ENCODE measurements around the gene LRMDA. TPM values are rescaled to one million over a fixed set of nuclear protein-coding genes. Genes with fewer than 3 reads are reported as not detected.

The LRMDA gene
- total RNA-seq, 1 donor from 2014 or later: 18.7 TPM

DNA sequence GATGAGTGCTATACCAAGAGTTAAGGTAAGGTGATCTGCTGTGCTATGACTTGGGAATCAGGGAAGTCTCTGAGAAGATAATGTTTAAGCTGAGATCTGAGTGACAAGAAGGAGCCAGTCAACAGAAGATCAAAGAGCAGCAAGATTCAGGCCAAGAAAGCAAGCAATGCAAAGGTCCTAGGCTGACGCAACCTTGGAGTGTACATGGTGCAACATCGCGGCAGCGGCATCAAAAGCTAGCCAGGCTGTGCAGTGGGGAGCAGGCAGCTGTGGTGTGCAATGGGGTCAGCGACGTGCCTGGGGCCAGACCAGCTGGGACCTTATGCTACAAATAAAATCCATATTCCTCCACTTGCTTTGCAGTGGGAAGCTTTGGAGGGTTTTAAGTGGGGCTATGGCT, 324.1 kb downstream of the LRMDA start:
- TF ChIP-seq CTCF (IDR thresholded peaks at IDR 0.05; ENCODE audit: insufficient read depth, low read length, poor library complexity, severe bottlenecking): no peak
- H3K27me3 ChIP-seq (ENCODE audit: control insufficient read depth, insufficient read depth, low read length): peaks cover 2% of the 10 kb centered on the region
- H3K36me3 ChIP-seq (ENCODE audit: control insufficient read depth, insufficient read depth, low read length): no peaks in the 10 kb centered on the region
- no peak for DNase-seq (ENCODE audit: low read depth)
- H3K4me3 ChIP-seq (ENCODE audit: low read depth, low read length): no peak overlapping the region

- Histone ChIP-seq H3K4me3 (ENCODE audit: low read depth, low read length) (no peak overlapping the region), H3K36me3 (ENCODE audit: control insufficient read depth, insufficient read depth, low read length) (no peaks in the 10 kb centered on the region), H3K27me3 (ENCODE audit: control insufficient read depth, insufficient read depth, low read length) (peaks cover 2% of the 10 kb centered on the region)
- no peak for TF ChIP-seq CTCF (IDR thresholded peaks at IDR 0.05; ENCODE audit: insufficient read depth, low read length, poor library complexity, severe bottlenecking)
- no peak for DNase-seq (ENCODE audit: low read depth)
These were observed 329.9 kb downstream of the LRMDA start for GRCh38 chr10:75761289-75761688.

DNA sequence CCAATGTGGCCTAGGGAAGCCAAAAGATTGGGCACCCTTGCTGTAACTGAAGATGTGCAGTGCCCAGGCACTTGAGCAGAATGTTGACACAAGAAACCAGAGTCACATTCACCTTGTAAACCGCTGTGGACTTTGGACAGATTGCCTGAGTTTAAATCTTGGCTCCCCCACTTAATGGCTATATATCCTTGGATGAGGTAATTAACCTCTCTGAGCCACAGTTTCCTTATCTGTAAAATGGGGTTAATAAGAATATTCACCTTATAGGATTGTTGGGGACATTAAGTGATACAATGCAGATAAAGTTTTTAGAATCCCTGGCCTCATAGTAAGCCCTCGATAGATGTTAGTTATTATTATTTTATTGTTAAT, 331.0 kb downstream of the LRMDA start:
- Histone ChIP-seq H3K4me3 (ENCODE audit: low read depth, low read length) (no peak overlapping the region), H3K36me3 (ENCODE audit: control insufficient read depth, insufficient read depth, low read length) (no peaks in the 10 kb centered on the region)
- no peak for TF ChIP-seq CTCF (IDR thresholded peaks at IDR 0.05; ENCODE audit: insufficient read depth, low read length, poor library complexity, severe bottlenecking)

DNA sequence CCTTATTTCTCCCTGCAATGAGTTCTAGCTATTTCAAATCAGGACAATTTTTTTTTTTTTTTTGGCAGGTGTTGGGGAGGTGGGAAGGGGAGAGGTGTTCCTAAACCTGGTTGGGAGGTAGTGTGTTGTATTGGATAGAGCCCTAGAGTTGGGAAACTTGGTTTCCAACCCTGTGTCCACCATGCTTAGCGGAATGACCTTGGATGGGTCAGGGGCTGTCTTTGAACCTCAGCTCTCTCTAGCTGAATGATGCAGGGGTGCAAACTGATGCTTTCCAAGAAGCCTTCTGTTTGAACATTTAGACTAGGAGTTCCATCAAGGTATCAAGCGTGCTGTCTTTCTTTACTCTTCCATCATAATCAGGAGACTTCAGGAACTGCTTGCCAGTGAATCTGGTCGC, 332.2 kb downstream of the LRMDA start:
- no peak for DNase-seq (ENCODE audit: low read depth)
- H3K4me3 ChIP-seq (ENCODE audit: low read depth, low read length): no peak overlapping the region
- H3K36me3 ChIP-seq (ENCODE audit: control insufficient read depth, insufficient read depth, low read length): no peaks in the 10 kb centered on the region
- no peaks in the 10 kb centered on the region for H3K27me3 ChIP-seq (ENCODE audit: control insufficient read depth, insufficient read depth, low read length)
- TF ChIP-seq CTCF (IDR thresholded peaks at IDR 0.05; ENCODE audit: insufficient read depth, low read length, poor library complexity, severe bottlenecking): no peak

More for the DNA sequence above, 331.0 kb downstream of the LRMDA start:
- H3K27me3 ChIP-seq (ENCODE audit: control insufficient read depth, insufficient read depth, low read length): no peaks in the 10 kb centered on the region
- DNase-seq (ENCODE audit: low read depth): no peak

DNA sequence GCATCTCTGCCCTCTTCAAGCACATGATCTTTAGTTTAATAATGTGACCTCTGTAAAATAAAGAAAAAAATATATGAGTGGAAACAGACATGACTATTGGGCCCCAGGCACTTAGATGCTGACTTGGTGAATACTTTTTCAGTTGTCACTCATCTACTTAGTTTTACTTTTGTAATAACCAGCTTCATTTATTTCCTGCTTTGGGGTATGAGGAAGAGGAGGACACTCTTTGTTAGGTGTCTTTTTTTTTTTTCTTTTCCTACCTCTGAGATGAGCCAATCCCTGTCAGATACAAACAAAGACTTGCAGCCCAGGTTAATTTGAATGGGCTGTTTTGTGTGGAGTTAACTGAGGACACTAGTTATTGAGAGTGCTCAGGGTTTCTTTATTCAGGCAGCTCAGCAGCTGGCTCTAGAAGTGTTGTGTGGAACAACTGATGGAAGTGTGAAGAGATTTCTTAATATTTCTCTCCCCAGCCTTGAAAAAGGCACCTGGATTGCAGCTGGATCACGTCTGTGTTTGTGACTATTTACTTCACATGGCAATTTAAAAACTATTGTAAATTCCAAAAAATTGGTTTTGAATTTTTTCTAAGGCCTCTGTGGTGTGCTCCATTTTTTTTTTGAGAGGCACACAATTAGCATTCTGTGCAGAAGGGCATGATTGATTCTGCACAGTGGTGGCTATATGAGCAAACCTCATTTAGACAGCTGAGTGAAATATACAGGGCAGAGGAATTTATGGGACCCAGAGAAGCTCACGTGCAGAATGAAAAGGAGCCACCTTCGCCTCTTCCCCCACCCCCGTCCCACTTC, 333.8 kb downstream of the LRMDA start:
- no peaks in the 10 kb centered on the region for H3K27me3 ChIP-seq (ENCODE audit: control insufficient read depth, insufficient read depth, low read length)
- no peak overlapping the region for H3K4me3 ChIP-seq (ENCODE audit: low read depth, low read length)
- no peak for TF ChIP-seq CTCF (IDR thresholded peaks at IDR 0.05; ENCODE audit: insufficient read depth, low read length, poor library complexity, severe bottlenecking)
- H3K36me3 ChIP-seq (ENCODE audit: control insufficient read depth, insufficient read depth, low read length): no peaks in the 10 kb centered on the region
- DNase-seq (ENCODE audit: low read depth): no peak

GRCh38 chr10:75765789-75766096, 334.3 kb downstream of the LRMDA start:
- Histone ChIP-seq H3K4me3 (ENCODE audit: low read depth, low read length) (no peak overlapping the region), H3K27me3 (ENCODE audit: control insufficient read depth, insufficient read depth, low read length) (no peaks in the 10 kb centered on the region), H3K36me3 (ENCODE audit: control insufficient read depth, insufficient read depth, low read length) (no peaks in the 10 kb centered on the region)
- DNase-seq (ENCODE audit: low read depth): no peak
- TF ChIP-seq CTCF (IDR thresholded peaks at IDR 0.05; ENCODE audit: insufficient read depth, low read length, poor library complexity, severe bottlenecking): no peak
